Measurements from ENCODE around the gene C16orf92. TPM values are rescaled to one million over a fixed set of nuclear protein-coding genes. Genes with fewer than 3 reads are reported as not detected.

The C16orf92 gene
- polyA plus RNA-seq, 10 donors, result not detected

Other genes starting within 250 kb of the C16orf92 start
- under 1 TPM in 1 of 10 donors, not detected in 9; 0.07 TPM for gene ZG16, start 244.9 kb upstream of the C16orf92 start, polyA plus RNA-seq (ENCODE audit: insufficient read length in 10 of 10)
- gene KIF22, start 232.4 kb upstream of the C16orf92 start, polyA plus RNA-seq (ENCODE audit: insufficient read length in 10 of 10), result 10 to 100 TPM; 25.2 to 51.3 (median 29.4) TPM
- gene MAZ, start 216.7 kb upstream of the C16orf92 start, polyA plus RNA-seq (ENCODE audit: insufficient read length in 10 of 10), result 100 to 1,000 TPM; 191 to 282 (median 243) TPM
- 10 to 100 TPM in 9 of 10 donors, 1 to 10 TPM in 1; 8.4 to 28.3 (median 12.6) TPM for gene PRRT2, start 211.0 kb upstream of the C16orf92 start, polyA plus RNA-seq (ENCODE audit: insufficient read length in 10 of 10)
- 10 to 100 TPM; 21.5 to 37.3 (median 28.2) TPM for gene PAGR1, start 207.0 kb upstream of the C16orf92 start, polyA plus RNA-seq (ENCODE audit: insufficient read length in 10 of 10)
- gene MVP, start 202.7 kb upstream of the C16orf92 start, polyA plus RNA-seq (ENCODE audit: insufficient read length in 10 of 10), result 10 to 100 TPM; 15.8 to 31.4 (median 18.7) TPM
- 10 to 100 TPM; 31.4 to 50.1 (median 38.6) TPM for gene CDIPT, start 160.0 kb upstream of the C16orf92 start, polyA plus RNA-seq (ENCODE audit: insufficient read length in 10 of 10)
- gene SEZ6L2, start 123.6 kb upstream of the C16orf92 start, polyA plus RNA-seq (ENCODE audit: insufficient read length in 10 of 10), result 1 to 10 TPM in 9 of 10 donors, under 1 TPM in 1; 0.87 to 4.2 (median 1.8) TPM
- gene ASPHD1, start 122.7 kb upstream of the C16orf92 start, polyA plus RNA-seq (ENCODE audit: insufficient read length in 10 of 10), result under 1 TPM; 0.19 to 0.79 (median 0.46) TPM
- gene KCTD13, start 97.0 kb upstream of the C16orf92 start, polyA plus RNA-seq (ENCODE audit: insufficient read length in 10 of 10), result 10 to 100 TPM in 5 of 10 donors, 1 to 10 TPM in 5; 7.8 to 14.5 (median 9.9) TPM
- gene TMEM219, start 61.1 kb upstream of the C16orf92 start, polyA plus RNA-seq (ENCODE audit: insufficient read length in 10 of 10), result 10 to 100 TPM; 54.7 to 68.3 (median 61.6) TPM
- gene TAOK2, start 49.3 kb upstream of the C16orf92 start, polyA plus RNA-seq (ENCODE audit: insufficient read length in 10 of 10), result 10 to 100 TPM; 25.1 to 39.2 (median 32.9) TPM
- 10 to 100 TPM in 9 of 10 donors, 1 to 10 TPM in 1; 9.5 to 19.3 (median 12.7) TPM for gene HIRIP3, start 27.6 kb upstream of the C16orf92 start, polyA plus RNA-seq (ENCODE audit: insufficient read length in 10 of 10)
- 10 to 100 TPM; 26.6 to 41.4 (median 30.4) TPM for gene INO80E, start 27.0 kb upstream of the C16orf92 start, polyA plus RNA-seq (ENCODE audit: insufficient read length in 10 of 10)
- 1 to 10 TPM in 4 of 10 donors, under 1 TPM in 6; 0.48 to 1.8 (median 0.92) TPM for gene DOC2A, start 12.2 kb upstream of the C16orf92 start, polyA plus RNA-seq (ENCODE audit: insufficient read length in 10 of 10)
- gene TLCD3B, start 8.1 kb downstream of the C16orf92 start, polyA plus RNA-seq (ENCODE audit: insufficient read length in 10 of 10), result 1 to 10 TPM in 3 of 10 donors, under 1 TPM in 7; 0.44 to 1.9 (median 0.95) TPM
- gene ALDOA, start 42.6 kb downstream of the C16orf92 start, polyA plus RNA-seq (ENCODE audit: insufficient read length in 10 of 10), result 1,000 to 10,000 TPM; 1,170 to 2,766 (median 2,118) TPM
- 10 to 100 TPM; 44.3 to 78.8 (median 57.1) TPM for gene PPP4C, start 52.8 kb downstream of the C16orf92 start, polyA plus RNA-seq (ENCODE audit: insufficient read length in 10 of 10)
- gene TBX6, start 68.7 kb downstream of the C16orf92 start, polyA plus RNA-seq (ENCODE audit: insufficient read length in 10 of 10), result under 1 TPM; 0.32 to 0.82 (median 0.56) TPM
- 10 to 100 TPM; 22.6 to 34.3 (median 27.0) TPM for gene YPEL3, start 73.0 kb downstream of the C16orf92 start, polyA plus RNA-seq (ENCODE audit: insufficient read length in 10 of 10)
- gene GDPD3, start 90.3 kb downstream of the C16orf92 start, polyA plus RNA-seq (ENCODE audit: insufficient read length in 10 of 10), result 1 to 10 TPM; 3.9 to 9.5 (median 5.3) TPM
- 10 to 100 TPM; 35.8 to 50.2 (median 44.2) TPM for gene MAPK3, start 100.0 kb downstream of the C16orf92 start, polyA plus RNA-seq (ENCODE audit: insufficient read length in 10 of 10)
- 10 to 100 TPM; 10.2 to 65.9 (median 16.0) TPM for gene CORO1A, start 160.4 kb downstream of the C16orf92 start, polyA plus RNA-seq (ENCODE audit: insufficient read length in 10 of 10)
- gene BOLA2B, start 170.5 kb downstream of the C16orf92 start, polyA plus RNA-seq (ENCODE audit: insufficient read length in 10 of 10), result 10 to 100 TPM; 14.1 to 35.4 (median 23.4) TPM
- 10 to 100 TPM; 10.4 to 24.7 (median 15.7) TPM for gene SLX1A, start 170.7 kb downstream of the C16orf92 start, polyA plus RNA-seq (ENCODE audit: insufficient read length in 10 of 10)
- gene SULT1A3, start 176.1 kb downstream of the C16orf92 start, polyA plus RNA-seq (ENCODE audit: insufficient read length in 10 of 10), result 1 to 10 TPM; 1.5 to 6.4 (median 2.9) TPM
- gene NPIPB13, start 225.3 kb downstream of the C16orf92 start, polyA plus RNA-seq (ENCODE audit: insufficient read length in 10 of 10), result 10 to 100 TPM in 4 of 10 donors, 1 to 10 TPM in 6; 1.9 to 29.3 (median 4.3) TPM